ENCODE results near the gene C2CD4B.

The C2CD4B gene

DNA sequence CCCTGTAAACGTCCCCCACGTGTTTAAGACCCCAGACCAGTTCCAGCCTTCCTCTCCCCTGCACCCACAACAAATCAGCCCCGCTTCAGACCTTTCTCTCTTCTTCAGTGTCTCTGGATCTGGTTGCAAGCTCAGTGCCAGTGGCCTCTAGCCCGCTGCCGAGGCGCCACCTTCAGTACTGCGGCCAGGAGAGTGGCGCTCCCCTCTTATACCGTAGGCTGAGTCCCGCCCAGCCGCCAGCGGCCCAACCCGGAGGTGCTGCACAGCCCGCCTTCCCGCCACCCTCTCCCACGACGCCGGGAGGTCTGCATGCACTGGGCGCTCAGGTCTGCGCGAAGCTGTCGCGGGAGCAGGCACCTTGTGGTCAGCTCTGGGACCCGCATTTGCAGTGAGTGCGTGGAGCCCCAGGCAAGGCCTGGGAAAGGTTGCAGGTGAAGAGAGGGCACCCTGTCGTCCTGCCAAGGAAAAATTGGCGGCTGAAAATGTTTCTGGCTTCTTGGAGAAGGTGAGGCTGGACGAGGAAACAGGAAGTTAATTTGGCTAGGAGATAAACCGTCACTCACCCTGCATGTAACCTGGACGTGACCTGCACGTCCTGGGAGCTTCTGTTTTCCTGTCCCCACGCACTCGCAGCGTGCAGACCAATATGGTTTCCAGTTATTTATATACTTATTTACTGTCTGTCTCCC is at the start of gene C2CD4B:
Gene C2CD4B (minus strand): TSS at position 182 of the 689 bp plus-strand sequence. CDS start 301 bp downstream, outside the sequence.
- no peak for DNase-seq (ENCODE audit: low read depth in 3 of 3, low spot score in 1 of 3)

DNA sequence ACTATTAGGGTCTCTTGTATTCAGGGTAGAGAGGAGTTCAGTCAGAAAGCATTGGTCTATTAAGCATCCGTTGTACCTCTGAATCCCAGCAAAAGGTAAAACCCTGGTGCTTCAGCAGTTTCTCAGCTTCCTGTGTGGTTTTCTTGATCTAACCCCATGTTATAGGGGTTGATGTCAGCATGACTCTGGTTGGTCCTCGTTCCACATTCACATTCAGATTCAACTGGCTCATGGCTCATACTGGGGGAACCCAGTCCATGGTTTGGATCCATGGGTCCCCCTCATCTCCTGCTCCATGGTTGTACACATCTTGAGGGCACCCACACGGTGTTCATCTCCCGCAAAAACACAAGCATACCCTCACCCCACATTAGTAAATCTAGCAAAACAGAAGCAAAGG is 47.7 kb upstream of the C2CD4B start:
- no peak for DNase-seq (ENCODE audit: low read depth in 3 of 3, low spot score in 1 of 3)

DNA sequence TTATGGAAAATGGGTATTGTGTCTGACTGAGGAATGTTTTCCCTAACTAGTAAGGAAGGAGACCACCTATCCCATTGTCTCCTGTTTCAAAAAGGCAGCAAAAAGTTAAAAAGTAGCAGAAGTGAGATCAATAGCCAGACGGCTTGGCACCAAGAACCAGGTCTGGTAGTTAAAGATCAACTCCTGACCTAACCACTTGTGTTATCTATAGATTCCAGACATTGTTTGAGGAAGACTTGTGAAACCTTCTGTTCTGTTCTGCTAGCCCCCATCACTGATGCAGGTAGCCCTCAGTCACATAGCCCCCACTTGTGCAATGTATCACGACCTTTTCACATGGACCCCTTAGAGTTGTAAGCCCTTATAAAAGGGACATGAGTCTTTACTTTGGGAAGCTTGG is 46.3 kb upstream of the C2CD4B start:
- no peak for DNase-seq (ENCODE audit: low read depth in 3 of 3, low spot score in 1 of 3)

DNA sequence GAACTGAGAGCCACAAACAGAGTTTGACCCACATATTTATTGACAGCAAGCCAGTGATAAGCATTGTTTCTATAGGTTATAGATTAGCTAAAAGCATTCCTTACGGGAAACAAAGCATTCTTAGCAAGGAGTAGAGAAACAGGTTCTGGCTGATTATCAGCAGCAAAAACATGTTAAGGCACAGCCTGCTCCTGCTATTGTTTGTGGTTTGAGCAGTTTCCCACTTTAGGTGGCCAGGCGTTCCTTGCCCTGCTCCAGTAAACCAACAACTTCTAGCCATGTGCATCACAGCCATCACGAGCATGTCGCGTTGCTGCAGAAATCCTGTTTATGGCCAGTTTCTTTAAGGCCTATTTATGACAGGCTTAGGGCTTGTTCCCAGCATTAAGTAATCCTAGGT is 44.7 kb upstream of the C2CD4B start:
- DNase-seq (ENCODE audit: low read depth in 3 of 3, low spot score in 1 of 3), result no peak

DNA sequence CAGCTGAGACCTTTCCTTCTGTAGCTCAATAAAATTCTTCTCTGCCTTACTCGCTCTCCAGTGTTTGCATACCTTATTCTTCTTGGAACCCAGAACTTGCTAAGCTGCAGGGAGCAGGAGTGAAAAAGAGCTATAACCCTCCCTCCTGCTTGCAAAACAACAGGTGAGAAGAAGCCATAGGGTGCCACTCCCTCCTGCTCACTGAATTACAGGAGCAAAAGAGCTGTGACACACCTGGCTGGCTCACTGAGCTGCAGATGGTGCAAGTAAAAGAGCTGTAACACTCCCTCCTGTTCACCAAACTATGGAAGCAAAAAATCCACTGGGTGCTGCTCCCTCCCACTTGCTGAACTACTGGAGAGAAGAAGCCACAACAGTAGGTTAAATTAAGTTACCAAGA is 44.2 kb upstream of the C2CD4B start:
- no peak for DNase-seq (ENCODE audit: low read depth in 3 of 3, low spot score in 1 of 3)

DNA sequence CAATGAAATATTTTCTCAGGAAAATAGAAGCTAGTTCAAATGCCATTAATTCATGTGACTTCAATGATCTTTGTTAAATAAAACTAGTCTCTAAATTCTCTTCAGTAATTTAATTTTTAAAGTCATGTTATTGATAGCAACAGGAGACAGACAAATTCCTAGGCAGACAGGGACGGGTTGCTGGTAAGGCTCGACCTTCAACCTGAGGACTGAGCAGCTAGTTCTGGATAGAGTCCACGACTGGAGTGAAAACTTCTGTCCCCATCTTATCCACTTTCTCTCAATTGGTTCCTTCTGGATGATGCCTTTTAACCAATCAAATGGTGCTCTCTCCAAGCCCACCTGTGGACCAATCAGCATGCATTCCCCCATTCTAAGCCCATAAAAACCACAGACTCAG is 43.8 kb upstream of the C2CD4B start:
- DNase-seq (ENCODE audit: low read depth in 3 of 3, low spot score in 1 of 3), result no peak

DNA sequence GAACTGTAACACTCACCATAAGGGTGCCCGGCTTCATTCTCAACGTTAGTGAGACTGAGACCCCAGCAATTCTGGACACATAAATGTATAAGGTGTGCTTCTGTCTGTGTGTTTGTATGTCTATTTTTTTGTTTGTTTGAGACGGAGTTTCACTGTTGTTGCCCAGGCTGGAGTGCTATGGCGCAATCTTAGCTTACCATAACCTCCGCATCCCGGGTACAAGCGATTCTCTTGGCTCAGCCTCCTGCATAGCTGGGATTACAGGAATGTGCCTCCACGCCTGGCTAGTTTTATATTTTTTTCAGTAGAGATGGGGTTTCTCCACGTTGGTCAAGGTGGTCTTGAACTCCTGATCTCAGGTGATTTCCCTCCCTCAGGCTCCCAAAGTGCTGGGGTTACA is 43.3 kb upstream of the C2CD4B start:
- no peak for DNase-seq (ENCODE audit: low read depth in 3 of 3, low spot score in 1 of 3)

GRCh38 chr15:62190675-62191074 is 25.6 kb upstream of the C2CD4B start:
- no peak for DNase-seq (ENCODE audit: low read depth in 3 of 3, low spot score in 1 of 3)

DNA sequence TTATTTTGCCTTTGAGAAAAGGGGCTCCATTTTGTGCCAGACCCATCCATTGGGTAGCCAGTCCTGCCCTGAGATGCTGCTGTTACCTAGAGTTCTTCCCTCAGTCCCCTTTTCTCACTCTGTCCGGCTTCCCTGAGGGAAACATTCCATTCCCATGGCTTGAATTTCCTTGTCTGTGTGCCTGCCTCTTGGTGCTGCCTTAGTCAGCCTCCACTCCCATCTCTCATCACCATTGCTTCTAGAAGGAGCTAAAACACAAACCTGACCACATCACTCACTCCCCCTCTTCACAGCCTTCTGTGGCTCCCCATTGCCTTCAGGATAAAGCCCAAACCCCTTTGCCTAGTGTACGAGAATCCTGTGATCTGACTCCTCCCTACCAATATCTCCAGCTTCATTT is 25.2 kb upstream of the C2CD4B start:
- DNase-seq (ENCODE audit: low read depth in 3 of 3, low spot score in 1 of 3), result no peak

DNA sequence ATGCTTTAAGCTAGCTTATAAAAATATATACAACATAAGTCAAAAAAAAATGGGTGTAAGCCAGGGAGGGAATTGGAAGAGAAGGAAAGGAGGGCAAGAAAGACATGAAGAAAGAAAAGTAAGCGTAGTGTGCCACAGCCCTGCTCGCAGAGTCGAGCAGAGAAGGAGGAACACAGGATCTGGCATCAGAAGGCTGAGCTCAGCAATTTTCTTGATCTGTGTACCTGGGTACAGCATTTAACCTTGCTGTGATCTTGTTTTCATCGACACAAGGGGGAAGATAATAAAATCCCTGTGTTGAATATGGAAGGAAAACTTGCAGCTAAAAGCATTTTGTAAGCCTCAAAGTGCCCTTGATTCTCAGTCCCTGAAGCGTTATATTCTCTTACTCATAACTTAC is 23.7 kb upstream of the C2CD4B start:
- no peak for DNase-seq (ENCODE audit: low read depth in 3 of 3, low spot score in 1 of 3)

DNA sequence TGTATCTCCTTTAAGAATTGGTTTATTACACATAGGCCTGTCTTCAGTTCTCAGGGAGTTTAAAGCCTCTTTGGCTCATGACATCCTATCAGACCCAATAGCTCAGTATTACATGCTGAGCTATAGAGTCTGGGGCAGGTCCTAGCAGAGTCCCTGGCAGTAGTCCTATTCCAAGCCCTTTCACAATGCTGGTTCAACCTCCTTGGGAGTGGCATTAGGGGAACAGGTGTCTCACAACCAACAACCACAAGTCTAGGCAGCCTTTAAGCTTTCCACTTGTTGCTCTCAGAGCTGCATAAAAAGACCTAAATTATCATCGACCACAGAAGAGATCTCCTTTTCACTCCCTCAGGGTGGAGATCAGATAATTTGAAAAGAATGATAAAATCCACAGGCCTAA is 22.8 kb upstream of the C2CD4B start:
- no peak for DNase-seq (ENCODE audit: low read depth in 3 of 3, low spot score in 1 of 3)

DNA sequence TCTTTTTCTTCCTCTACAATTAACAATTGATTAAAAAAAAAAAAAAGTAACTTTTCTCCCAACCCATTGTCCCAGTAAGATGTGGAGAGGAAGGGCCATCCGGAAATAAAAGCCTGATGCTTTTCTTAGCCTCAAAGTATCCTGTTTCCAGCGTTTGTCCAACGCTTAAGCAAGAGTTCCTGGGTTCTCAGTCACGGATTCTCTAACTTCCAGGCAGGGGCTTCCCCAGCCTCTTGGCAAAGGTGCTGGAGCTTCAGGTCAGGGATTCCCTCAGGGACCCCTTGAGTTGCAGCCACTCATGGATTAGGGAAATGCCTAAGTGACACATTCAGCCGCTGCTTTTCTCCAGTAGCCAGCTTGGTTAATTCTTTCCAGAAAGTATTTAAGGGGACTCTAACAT is 22.3 kb upstream of the C2CD4B start:
- DNase-seq (ENCODE audit: low read depth in 3 of 3, low spot score in 1 of 3), result no peak

DNA sequence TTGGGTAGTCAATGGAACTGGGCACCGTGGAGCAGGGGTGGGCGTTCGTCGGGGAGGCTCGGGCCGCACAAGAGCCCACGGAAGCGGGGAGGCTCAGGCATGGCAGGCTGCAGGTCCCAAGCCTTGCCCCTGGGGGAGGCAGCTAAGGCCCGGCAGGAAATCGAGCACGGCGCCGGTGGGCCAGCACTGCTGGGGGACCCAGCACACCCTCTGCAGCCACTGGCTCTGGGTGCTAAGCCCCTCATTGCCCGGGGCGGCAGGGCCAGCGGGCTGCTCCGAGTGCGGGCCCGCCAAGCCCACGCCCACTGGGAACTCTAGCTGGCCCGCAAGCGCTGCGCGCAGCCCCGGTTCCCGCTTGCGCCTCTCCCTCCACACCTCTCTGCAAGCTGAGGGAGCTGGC is 21.5 kb upstream of the C2CD4B start:
- no peak for DNase-seq (ENCODE audit: low read depth in 3 of 3, low spot score in 1 of 3)

DNA sequence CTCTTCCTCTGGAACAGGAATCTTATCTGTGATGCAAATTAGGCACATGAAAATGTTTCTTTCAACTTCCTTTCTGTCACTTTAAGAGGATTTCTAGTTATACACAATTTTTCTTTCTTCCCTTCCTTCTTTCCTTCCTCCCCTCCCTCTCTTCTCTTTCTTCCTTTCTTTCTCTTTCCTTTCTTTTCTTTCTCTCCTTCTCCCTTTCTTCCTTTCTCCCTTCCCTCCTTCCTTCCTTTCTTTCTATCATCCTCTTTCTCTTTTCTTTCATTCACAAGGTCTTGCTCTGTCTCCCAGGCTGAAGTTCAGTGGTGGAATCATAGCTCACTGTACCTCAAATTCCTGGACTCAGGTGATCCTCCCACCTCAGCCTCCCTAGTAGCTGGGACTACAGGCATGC is 18.0 kb upstream of the C2CD4B start:
- no peak for DNase-seq (ENCODE audit: low read depth in 3 of 3, low spot score in 1 of 3)

DNA sequence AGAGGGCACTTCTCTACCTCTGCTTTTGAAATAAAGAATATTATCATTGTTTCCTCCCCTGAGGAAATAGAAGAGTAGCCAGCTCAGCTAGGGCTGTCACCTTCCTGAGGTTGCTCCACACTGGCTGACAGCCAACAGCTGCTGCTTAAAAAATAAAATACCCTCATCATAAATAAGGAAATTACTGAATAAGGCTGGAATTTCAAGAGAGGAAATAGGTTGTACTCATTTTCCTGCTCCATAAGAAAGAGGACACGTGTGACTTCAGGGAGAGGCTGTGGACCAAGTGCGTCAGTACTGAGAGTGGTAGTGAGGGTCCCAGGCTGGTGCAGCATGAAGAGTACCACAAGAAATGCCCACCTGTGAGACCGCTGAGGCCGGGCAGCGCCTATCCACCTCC is 8.1 kb upstream of the C2CD4B start:
- no peak for DNase-seq (ENCODE audit: low read depth in 3 of 3, low spot score in 1 of 3)

- no peak for DNase-seq (ENCODE audit: low read depth in 3 of 3, low spot score in 1 of 3)
These were observed 6.8 kb upstream of the C2CD4B start for GRCh38 chr15:62171882-62172281.

DNA sequence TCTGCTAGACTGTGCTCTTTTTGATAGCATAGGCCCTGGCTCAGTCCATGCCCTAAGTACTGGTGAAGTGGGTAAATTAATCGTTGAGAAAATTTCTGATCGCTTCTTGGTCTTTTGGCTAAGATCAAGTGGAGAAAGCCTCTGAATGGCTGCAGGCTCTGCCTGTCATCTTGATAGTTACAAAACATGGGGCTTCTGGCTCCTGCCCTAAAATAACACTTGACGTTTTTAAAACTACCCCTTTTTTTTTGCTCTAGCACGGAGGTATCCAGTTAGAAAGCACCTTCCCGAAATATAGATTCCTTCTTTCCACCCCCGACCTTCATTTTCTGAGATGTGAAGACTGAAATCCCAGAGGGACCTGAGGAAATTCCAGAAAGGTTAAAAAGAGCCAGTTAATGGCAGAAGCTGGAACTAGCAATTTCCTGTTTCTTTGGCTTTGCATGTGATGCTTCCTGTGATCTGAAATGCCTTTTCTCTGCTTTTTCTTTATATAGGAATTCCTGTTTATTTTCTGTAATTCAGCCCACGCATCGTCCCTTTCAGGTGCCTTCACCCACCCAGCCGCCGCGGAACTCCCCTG is 799 bp upstream of the C2CD4B start:
- DNase-seq (ENCODE audit: low read depth in 3 of 3, low spot score in 1 of 3), result no peak

DNA sequence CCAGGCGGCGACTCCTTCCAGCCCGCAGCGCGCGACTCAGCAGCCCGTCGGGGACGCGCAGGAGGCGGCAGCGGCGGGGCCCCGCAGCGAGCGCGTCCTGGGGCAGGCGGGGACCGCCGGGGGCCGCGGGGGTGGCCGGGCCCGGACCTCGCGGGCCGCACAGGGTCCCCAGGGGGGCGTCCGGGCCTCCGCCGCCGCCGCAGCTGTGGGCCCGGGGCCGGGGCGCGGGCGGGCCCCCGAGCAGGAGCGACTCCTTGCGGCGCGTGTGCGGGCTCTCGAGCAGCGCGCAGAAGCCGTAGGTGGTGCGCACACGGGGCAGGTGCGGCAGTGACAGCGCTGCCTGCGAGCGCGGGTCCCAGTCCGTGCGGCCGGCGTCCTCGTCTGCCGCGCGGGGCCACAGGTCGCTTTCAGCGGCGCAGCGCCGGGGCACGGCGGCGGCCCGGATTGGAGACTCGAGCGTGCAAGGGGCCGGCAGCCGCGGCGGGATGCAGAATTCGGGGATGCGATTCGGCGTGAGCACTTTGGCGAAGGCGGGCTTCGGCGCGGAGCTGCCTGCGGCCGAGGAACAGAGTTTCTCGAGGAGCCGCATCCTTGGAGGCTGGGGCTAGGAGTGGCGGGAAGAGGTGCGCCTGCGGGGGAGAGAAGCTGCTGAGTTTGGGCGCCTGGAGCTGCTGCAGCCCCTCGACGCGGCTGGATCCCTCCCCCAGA is 535 bp downstream of the C2CD4B start:
- DNase-seq (ENCODE audit: low read depth in 3 of 3, low spot score in 1 of 3), result no peak

DNA sequence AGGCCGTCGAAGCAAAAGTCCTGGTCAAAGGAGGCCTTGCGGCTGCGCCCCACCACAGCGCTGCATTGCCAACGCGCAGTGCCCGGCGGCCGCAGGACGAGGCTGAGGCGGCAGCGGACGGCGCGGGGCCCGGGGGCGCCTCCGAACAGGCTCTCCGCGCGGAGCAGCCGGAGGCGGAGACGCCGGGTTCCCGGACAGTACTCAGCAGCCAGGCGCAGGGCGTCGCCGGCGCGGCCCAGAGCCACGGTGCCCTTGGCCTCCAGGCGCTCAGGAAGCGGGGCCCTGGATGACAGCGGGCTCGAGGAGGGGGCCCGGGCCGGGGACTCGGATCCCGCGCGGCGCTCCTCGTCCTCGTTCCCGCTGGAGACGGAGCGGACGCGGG is 1.1 kb downstream of the C2CD4B start:
- no peak for DNase-seq (ENCODE audit: low read depth in 3 of 3, low spot score in 1 of 3)

DNA sequence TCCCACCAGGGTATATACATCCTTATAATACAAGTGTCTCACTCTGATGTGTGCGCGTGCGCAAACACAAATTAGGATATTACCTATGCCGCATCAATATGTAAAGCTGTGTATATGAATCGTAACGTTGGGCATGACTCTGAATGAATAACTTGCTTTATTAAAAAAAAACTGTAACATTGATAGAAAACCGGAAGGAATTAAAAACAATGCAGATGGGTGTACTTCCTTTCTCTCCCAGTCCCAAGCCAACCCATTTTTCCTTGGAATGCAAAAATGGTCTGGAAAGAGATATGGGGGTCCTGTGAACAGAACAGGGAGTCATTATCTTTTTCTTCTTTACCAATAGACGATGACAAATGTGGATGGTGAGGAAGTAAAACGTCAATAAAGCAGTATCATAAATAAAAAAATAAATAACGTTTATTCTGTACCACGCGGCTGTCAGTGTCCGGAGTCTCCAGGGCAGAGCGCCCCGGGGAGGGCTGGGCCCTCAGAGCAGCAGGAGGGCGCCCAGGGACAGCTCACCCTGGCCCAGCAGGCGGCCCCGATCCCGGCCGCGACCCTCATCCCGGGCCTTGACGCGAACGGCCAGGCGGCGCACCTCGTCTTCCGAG is 1.6 kb downstream of the C2CD4B start:
- DNase-seq (ENCODE audit: low read depth in 3 of 3, low spot score in 1 of 3), result no peak

DNA sequence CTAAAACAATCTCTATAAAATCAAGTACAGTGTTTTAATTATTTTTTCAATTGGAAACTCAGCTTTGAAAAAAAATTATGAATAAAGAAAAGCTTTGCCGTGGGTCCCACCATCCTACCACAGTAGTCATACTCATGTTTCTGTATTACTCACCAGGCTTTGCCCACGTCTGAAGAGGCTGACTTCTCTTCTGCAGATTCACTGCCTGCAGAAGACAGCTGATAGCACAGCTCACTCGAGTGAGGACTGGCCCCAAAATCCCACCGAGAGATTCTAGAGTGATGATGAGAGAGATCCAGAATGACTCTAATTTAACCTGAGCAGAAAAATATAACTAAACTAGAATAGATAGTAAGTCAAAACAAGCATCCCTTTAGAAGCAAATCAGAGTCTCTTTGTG is 11.9 kb downstream of the C2CD4B start:
- DNase-seq (ENCODE audit: low read depth in 3 of 3, low spot score in 1 of 3), result no peak

DNA sequence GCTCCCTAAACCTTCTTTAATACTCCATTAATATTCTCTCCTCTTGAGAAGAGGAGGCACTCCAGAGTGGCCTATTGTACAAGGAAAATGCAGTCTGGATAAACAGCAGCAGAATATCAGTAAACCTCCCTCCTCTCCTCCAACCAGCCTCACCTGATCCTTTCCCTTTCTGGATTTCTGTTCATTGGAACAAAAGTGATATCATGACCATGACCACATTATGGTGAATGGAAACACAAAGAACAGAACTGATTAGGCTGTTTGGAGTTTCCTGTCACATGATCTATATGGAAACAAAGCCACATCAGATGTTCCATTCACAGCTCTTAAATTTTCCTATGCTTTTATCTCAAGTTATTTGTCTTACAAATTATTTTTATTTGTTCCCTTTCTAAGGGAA is 14.6 kb downstream of the C2CD4B start:
- no peak for DNase-seq (ENCODE audit: low read depth in 3 of 3, low spot score in 1 of 3)
